HG03039 (cell line): Measurements from ENCODE around the gene PAF1.

ENCODE experiments used
- ATAC-seq: cut with Tn5 transposase; IDR thresholded peaks from one replicate; pipeline ENCODE4 v1.9.1; 2021; ENCODE audit warnings: mild to moderate bottlenecking, moderate library complexity; ENCODE audit not compliant: unreplicated experiment

Gene PAF1

GRCh38 chr19:39406656-39407409 lies 15.9 kb upstream of the PAF1 start, which contains the start of gene ZFP36:
Gene ZFP36, plus strand, starts transcription at chr19:39406847. Its CDS starts 58 bp downstream, at chr19:39406905.
- ATAC-seq: no peak

- no peak for ATAC-seq
Observed at GRCh38 chr19:39405958-39406655, 15.2 kb upstream of the PAF1 start.

GRCh38 chr19:39405261-39405957 lies 14.5 kb upstream of the PAF1 start:
- no peak for ATAC-seq

DNA sequence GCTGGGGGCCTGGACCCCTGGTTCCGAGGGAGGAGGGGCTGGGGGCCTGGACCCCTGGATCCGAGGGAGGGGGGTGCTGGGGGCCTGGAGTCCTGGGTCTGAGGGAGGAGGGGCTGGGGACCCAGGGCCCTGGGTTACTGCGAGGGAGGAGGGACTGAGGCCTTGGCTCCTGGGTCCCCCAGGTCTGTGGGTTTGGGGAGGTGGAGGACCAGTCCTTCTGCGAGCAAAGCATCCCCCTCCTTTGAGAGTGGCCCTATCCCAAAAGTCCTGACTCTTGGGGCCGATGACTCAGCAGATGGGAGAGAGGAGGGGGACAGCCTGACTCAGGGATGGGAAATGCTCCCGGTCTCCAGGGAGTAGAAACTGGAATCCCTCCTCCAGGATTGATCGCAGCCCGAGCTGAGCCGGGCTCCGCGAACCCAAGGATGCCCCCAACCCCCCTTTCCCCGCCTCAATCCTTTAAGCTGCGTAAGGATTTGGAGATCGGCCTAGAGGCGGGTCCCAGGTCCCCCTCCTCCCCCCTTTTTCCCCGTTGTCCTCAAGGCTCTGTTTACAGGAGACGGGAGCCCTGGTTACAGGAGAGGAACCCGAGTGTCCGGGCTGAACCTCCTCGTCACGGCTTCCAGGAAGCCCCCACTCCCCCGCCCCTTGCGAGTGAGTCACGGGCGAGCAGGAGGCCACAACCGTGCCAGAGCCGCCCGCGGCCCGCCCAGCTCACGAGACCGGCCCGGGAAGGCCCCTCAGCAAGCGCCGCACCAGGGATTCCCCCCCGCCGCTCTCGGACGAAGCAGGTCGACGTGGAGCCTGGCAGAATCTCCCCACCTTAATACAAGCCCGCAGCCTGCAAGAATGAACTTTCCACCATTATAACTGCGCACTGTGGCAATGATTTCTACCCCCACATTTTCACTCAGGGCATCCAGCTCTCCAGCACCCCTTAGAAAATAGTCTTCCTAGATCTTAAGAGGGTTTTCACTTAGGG lies 12.7 kb upstream of the PAF1 start:
- ATAC-seq: peak; percentile 24

DNA sequence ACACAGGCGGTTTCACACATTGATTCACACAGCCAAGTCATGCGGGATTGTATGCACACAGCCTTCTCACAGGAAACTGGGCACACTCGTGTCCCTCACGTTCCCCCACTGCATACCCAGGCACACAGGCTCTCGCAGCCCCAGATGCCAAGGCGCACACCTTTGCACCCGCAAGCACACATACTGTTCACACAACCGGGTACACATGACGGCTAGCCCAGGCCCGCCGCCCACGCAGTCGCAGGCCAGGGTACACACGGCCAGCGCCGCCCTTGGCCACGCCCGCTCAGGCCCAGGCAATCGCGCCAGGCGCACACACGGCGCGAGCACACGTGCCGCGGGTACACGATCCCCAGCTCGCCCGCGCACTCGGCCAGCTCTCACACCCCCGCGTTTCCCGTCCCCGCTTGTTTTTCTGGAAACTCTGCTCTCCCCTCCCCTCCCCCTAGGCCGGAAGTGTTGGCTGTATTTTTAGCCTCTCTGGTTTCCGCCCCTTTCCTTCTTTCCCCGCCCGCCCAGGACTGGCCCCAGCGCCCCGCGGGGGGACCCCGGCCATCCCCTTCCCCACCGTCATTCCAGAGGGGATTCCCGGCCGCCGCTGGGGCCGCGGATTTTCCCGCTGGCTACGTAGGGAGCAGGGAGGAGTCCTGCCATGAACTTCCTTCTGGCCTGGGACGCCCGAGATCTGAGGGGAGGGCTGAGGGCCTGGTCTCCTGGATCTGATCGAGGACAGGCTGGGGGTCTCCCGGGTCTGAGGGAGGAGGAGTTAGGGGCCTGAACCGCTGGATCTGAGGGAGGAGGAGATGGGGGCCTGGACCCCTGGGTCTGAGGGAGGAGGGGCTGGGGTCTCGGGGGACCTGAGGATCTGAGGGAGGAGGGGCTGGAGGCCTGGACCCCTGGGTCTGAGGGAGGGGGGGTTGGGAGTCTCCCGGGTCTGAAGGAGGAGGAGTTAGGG lies 11.7 kb upstream of the PAF1 start:
- ATAC-seq: peak; percentile 26

DNA sequence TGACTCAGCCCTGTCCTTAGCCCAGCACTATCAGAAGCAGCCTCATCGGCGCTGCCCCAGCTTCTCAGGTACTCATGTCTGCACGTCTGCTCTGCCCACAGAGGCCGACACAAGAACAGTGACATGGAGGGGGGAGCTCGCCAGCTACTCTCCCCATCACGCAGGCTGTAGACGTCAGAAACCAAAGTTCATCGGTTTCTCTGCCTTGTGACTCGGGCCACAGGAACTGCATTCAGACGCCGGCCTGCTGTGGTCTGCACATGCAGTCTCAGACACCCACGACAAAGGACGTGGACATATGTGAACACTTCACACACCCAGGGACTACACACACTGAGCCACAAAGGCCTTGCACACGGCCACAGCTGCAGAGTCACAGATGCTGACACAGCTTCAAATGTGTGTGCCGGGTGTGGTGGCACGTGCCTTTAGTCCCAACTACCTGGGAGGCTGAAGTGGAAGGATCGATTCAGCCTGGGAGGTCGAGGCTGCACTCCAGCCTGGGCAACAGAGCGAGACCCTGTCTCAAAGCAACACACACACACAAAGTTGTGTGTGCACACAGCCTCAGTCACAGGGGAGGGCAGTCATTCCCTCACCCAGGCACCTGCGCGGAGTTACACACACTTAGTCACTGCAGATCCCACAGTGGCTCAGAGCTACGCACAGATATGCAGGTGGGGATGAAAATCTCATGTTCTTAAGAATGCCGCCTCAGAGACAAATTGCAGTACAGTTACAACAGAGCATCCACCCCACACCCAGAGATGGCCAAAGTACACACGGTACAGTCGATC lies 10.8 kb upstream of the PAF1 start:
- ATAC-seq: peak; percentile 1

DNA sequence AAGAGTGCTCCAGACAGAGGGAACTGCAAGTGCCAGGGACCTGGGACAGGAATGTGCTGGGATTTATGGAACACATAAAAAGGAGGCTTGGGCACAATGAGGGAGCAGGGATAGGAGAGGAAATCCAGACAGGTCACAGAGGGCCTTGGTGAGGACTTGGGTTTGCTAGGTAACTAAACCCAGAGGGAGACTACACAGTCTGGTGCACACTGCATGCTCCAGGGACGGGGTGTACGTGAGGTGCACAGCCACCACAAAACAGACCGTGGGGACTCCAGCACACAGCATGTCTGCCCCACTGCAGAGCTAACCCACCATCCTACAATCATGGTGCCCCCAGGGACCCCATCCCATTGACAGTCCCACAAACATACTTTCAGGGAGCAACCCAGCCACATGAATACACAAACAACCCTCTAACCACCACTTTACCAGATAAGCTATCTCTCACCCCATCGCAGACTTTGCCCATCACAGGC lies 10.2 kb upstream of the PAF1 start:
- no peak for ATAC-seq

DNA sequence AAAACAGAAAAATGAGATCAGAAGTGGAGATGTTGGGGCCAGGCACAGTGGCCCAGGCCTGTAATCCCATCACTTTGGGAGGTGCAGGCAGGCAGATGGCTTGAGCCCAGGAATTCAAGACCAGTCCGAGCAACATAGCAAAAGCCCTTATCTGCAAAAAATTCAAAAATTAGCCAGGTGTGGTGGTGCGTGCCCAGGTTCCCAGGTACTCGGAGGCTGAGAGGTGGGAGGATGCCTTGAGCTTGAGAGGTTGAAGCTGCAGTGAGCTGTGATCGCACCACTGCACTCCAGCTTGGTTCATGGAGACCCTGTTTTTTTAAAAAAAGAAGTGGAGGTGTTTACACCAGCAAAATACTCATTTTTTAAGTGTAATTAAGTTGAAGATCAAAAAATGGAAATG lies 9.2 kb upstream of the PAF1 start:
- no peak for ATAC-seq

DNA sequence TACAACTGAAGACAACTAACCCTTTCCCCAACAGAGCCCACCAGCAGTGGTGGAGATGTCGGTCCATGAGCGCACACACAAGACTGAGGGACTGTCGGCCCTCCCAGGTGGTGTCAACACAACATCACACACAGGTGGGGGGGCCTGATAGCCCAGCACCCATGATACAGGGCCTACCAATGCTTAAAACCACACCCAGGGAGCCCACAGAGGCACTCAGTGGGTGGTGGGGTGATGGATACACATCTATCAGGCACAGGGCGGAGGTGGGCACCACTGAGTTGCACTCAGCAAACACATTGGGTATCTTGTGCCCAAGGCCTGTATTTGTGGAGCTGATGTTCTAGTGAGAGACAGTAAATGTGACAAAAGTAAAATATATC lies 8.8 kb upstream of the PAF1 start:
- ATAC-seq: no peak

DNA sequence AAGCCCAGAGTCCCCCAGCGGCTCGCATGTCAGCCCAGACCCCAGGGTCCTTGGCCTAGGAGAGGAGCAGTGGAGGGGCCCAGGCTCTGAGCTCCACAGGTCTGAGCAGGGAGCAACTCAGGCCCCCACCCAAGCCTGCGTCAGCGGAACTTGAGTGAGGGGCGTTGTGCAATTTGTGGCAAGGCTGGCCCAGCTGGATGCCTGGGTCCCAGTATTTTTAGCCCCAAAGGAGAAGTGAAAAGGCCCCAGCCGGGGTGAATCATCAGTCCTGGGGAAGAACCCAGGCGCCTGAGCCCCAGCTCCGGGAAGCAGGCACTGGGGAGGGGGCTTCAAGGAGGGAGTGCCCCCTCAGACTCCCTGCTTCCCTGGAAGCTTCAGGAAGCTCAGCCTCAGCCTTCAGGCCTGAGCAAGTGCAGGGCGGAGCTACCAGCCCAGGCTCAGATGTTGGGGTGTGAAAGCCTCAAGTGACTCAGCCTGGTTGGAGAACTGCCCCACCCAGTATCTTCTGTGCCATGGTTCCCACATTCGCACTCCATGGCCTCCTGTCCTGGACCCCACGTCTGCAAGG lies 7.5 kb upstream of the PAF1 start:
- ATAC-seq: no peak

DNA sequence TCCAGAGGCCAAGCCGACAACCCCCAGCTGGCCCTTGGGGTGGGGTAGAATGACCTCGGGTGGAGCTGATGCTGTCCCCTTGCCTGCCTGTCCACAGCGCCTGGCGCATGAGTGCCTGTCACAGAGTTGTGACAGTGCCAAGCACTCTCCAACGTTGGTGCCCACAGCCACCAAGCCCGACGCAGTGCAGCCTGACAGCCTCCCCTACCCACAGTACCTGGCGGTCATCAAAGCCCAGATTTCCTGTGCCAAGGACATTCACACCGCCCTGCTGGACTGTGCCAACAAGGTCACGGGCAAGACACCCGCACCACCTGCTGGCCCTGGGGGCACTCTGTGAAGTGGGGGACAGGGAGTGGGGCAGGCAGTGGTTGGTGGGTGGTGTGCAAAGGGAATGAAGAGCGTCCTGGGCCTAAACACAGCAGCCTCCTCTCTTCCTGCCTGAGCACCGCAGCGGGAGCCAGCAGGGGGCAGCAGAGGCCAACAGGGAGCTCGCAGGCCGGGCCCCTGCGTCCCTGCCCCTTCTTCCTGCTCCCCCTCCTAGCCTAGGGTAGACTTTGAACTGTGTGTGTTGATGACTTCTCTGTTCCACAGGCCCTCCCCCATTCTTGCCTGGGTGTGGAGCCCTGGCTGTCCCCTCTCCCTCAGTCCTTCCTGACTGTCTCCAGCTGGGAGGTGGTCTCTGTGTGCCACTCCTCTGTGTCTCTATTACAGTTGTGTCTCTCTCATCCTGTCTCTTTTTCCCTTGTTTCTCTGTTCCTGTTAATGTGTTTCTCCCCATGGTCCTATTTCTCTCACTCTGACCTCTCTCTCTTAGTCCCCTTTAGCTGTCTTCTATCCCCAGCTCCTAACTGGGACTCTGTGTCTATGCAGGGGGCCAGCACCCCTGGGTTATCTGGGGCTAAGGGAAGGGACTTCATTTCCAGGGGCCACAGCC lies 6.7 kb upstream of the PAF1 start:
- no peak for ATAC-seq

- ATAC-seq: no peak
Observed at GRCh38 chr19:39390451-39390750, 505 bp downstream of the PAF1 start.

DNA sequence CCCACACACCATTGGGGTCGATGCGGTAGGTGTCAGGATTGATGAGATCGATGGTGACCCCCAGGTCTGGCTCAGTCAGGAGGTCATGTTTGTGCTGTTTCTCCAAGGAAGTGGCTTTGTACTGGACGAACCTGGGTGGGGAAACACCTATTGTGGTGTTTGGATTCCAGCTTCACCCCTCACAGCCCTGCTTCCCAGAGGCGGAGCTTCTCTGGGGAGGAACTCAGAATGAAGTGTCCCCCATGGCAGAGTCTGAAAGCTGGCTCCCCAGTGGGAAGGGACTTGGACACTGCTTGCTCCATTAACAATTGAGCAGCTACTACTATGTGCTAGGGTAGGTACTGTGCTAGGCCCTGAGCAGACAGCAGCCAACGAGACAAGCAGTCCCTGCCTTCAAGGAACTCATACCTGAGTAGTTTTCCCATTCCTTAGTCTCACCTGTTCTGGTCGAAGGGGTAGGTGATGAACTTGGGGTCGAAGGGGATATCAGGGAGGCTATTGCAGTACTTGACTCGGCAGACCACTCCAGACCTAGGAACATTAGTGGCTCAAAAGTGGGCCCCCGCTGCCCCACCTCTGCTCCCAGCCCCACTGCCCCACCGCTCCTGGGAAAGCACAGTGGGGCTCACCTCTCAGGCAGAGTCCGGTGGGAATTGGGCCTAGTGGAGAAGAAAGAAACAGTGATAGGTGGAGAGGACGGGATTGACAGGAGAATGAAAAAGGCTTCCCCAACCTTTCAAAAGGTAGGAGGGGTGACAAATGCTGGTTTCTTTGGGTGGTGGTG lies 1.1 kb downstream of the PAF1 start:
- no peak for ATAC-seq

DNA sequence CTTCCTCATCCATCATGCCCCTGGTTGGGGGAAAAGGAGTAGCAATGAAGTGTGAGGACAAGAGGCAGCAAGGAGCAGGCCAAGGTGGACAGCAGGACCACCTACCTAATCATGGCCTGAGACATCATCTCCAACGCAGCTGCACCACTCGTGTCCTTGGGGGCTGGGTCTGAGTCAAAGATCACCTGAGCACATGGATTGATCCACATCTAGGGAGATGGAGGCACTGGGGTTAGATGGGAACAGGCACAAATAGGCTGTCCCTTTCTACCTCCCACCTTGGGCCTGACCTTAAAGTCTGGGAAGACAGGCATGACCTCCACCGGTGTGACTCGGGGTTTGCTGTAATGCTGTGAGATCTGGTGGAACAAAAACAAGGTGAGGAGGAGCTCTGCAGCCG lies 2.2 kb downstream of the PAF1 start:
- no peak for ATAC-seq

- ATAC-seq: no peak
Observed at GRCh38 chr19:39386557-39386956, 4.3 kb downstream of the PAF1 start.

- ATAC-seq: no peak
Observed at GRCh38 chr19:39385629-39386411, 5.1 kb downstream of the PAF1 start.
